ENCODE data around the gene HSD17B7.
"Not testable (repeated sequence)": the region's sequence is repeated elsewhere in the genome, so short reads cannot be mapped to it uniquely, and the experiment has no call there.

Gene HSD17B7

GRCh38 chr1:162790303-162790984, at the start of gene HSD17B7:
TSS of gene HSD17B7 (plus strand) at chr1:162790702. CDS start at chr1:162790801, 99 bp downstream.
- in situ Hi-C loops (cut with MboI; ENCODE audit: low sequenced_read_pairs) = not testable (repeated sequence)

- in situ Hi-C loops (cut with MboI; ENCODE audit: low sequenced_read_pairs) = no loop called here
Measured at GRCh38 chr1:162740755-162741154, 49.7 kb upstream of the HSD17B7 start.

- in situ Hi-C loops (cut with MboI; ENCODE audit: low sequenced_read_pairs) = no loop called here
Measured at GRCh38 chr1:162741574-162741973, 48.9 kb upstream of the HSD17B7 start.

- in situ Hi-C loops (cut with MboI; ENCODE audit: low sequenced_read_pairs) = not testable (repeated sequence)
Measured at GRCh38 chr1:162746264-162746942, 44.1 kb upstream of the HSD17B7 start.

GRCh38 chr1:162753001-162753658, 37.4 kb upstream of the HSD17B7 start:
- in situ Hi-C loops (cut with MboI; ENCODE audit: low sequenced_read_pairs) = loop anchor here (25.0 kb wide), 1 partner anchor 141 kb away; no protein-coding TSS in a partner anchor

GRCh38 chr1:162753998-162754585, 36.4 kb upstream of the HSD17B7 start:
- in situ Hi-C loops (cut with MboI; ENCODE audit: low sequenced_read_pairs) = loop anchor here (25.0 kb wide), 1 partner anchor 142 kb away; no protein-coding TSS in a partner anchor

- in situ Hi-C loops (cut with MboI; ENCODE audit: low sequenced_read_pairs) = loop anchor here (25.0 kb wide), 1 partner anchor 143 kb away; no protein-coding TSS in a partner anchor
Measured at GRCh38 chr1:162755306-162755705, 35.2 kb upstream of the HSD17B7 start.

GRCh38 chr1:162756523-162756922, 34.0 kb upstream of the HSD17B7 start:
- in situ Hi-C loops (cut with MboI; ENCODE audit: low sequenced_read_pairs) = loop anchor here (25.0 kb wide), 1 partner anchor 144 kb away; no protein-coding TSS in a partner anchor

- in situ Hi-C loops (cut with MboI; ENCODE audit: low sequenced_read_pairs) = loop anchor here (25.0 kb wide), 1 partner anchor 145 kb away; no protein-coding TSS in a partner anchor
Measured at GRCh38 chr1:162757476-162757875, 33.0 kb upstream of the HSD17B7 start.

GRCh38 chr1:162765788-162766187, 24.7 kb upstream of the HSD17B7 start:
- in situ Hi-C loops (cut with MboI; ENCODE audit: low sequenced_read_pairs) = loop anchor here (25.0 kb wide), 1 partner anchor 153 kb away; no protein-coding TSS in a partner anchor

- in situ Hi-C loops (cut with MboI; ENCODE audit: low sequenced_read_pairs) = loop anchor here (25.0 kb wide), 1 partner anchor 160 kb away; no protein-coding TSS in a partner anchor
Measured at GRCh38 chr1:162772571-162773154, 17.8 kb upstream of the HSD17B7 start.

- in situ Hi-C loops (cut with MboI; ENCODE audit: low sequenced_read_pairs) = loop anchor here (25.0 kb wide), 1 partner anchor 162 kb away; no protein-coding TSS in a partner anchor
Measured at GRCh38 chr1:162774007-162774406, 16.5 kb upstream of the HSD17B7 start.

GRCh38 chr1:162779043-162779442, 11.5 kb upstream of the HSD17B7 start:
- in situ Hi-C loops (cut with MboI; ENCODE audit: low sequenced_read_pairs) = no loop called here

- in situ Hi-C loops (cut with MboI; ENCODE audit: low sequenced_read_pairs) = no loop called here
Measured at GRCh38 chr1:162782671-162783070, 7.8 kb upstream of the HSD17B7 start.

- in situ Hi-C loops (cut with MboI; ENCODE audit: low sequenced_read_pairs) = not testable (repeated sequence)
Measured at GRCh38 chr1:162784926-162785325, 5.6 kb upstream of the HSD17B7 start.

GRCh38 chr1:162788783-162789182, 1.7 kb upstream of the HSD17B7 start:
- in situ Hi-C loops (cut with MboI; ENCODE audit: low sequenced_read_pairs) = not testable (repeated sequence)

- in situ Hi-C loops (cut with MboI; ENCODE audit: low sequenced_read_pairs) = not testable (repeated sequence)
Measured at GRCh38 chr1:162790985-162791357, 469 bp downstream of the HSD17B7 start.

GRCh38 chr1:162794284-162794683, 3.8 kb downstream of the HSD17B7 start:
- in situ Hi-C loops (cut with MboI; ENCODE audit: low sequenced_read_pairs) = not testable (repeated sequence)

- in situ Hi-C loops (cut with MboI; ENCODE audit: low sequenced_read_pairs) = not testable (repeated sequence)
Measured at GRCh38 chr1:162796617-162797279, 6.2 kb downstream of the HSD17B7 start.

All from hTERT RPE-1 (cell line).